C4-2B (cell line): ENCODE measurements around the gene SLC44A5.

Experiments used
- CTCF ChIP-seq: fragments of 450-650 bp; conservative IDR thresholded peaks from 2 replicates; pipeline ENCODE4 v1.5.1; 2017; ENCODE audit warnings: mild to moderate bottlenecking
- ZFX ChIP-seq: fragments of 450-650 bp; IDR thresholded peaks from 2 replicates; pipeline ENCODE4 v1.6.1; 2017

- no peak for TF ChIP-seq CTCF
- no peak for TF ChIP-seq ZFX
Observed at GRCh38 chr1:75198163-75198562, 412.8 kb downstream of the SLC44A5 start.
